Measurements from ENCODE around the gene DNAAF8. TPM values are rescaled to one million over a fixed set of nuclear protein-coding genes. Genes with fewer than 3 reads are reported as not detected.

Gene DNAAF8
- polyA plus RNA-seq, 1 experiment: 0.89 TPM

GRCh38 chr16:4772351-4772750, 38.0 kb downstream of the DNAAF8 start:
- H3K4me3 ChIP-seq (ENCODE audit: low read depth, low read length): no peak overlapping the region
- H3K27ac ChIP-seq (ENCODE audit: low read depth, low read length): no peak overlapping the region
- CTCF ChIA-PET: no interaction called here
- POLR2A ChIA-PET: interaction anchor here (0.6 to 0.7 kb wide), 2 partner anchors 24 to 70 kb away, joined by 3 read pairs; no protein-coding TSS in a partner anchor
- DNase-seq (ENCODE audit: low read depth, low spot score): no peak
- H3K27me3 ChIP-seq (ENCODE audit: control insufficient read depth, insufficient read depth, low read length): no peaks in the 10 kb centered on the region
- no peak for TF ChIP-seq CTCF (IDR thresholded peaks at IDR 0.05; ENCODE audit: low read depth, low read length)
- no peaks in the 10 kb centered on the region; the same call in 1 of the 2 replicates for H3K9me3 ChIP-seq (ENCODE audit: control insufficient read depth, insufficient read depth, low read length)

GRCh38 chr16:4775005-4775404, 40.7 kb downstream of the DNAAF8 start:
- H3K27me3 ChIP-seq (ENCODE audit: control insufficient read depth, insufficient read depth, low read length): no peaks in the 10 kb centered on the region
- H3K27ac ChIP-seq (ENCODE audit: low read depth, low read length): no peak overlapping the region
- no peaks in the 10 kb centered on the region for H3K9me3 ChIP-seq (ENCODE audit: control insufficient read depth, insufficient read depth, low read length)
- no peak overlapping the region for H3K4me3 ChIP-seq (ENCODE audit: low read depth, low read length)
- ChIA-PET POLR2A (interaction anchor here (0.6 kb wide), 1 partner anchor 31 kb away, joined by 4 read pairs; no protein-coding TSS in a partner anchor), CTCF (no interaction called here)
- no peak for DNase-seq (ENCODE audit: low read depth, low spot score)
- TF ChIP-seq CTCF (IDR thresholded peaks at IDR 0.05; ENCODE audit: low read depth, low read length): no peak

- no peaks in the 10 kb centered on the region for H3K9me3 ChIP-seq (ENCODE audit: control insufficient read depth, insufficient read depth, low read length)
- no peak overlapping the region for H3K4me3 ChIP-seq (ENCODE audit: low read depth, low read length)
- H3K27ac ChIP-seq (ENCODE audit: low read depth, low read length): no peak overlapping the region
- no peaks in the 10 kb centered on the region for H3K27me3 ChIP-seq (ENCODE audit: control insufficient read depth, insufficient read depth, low read length)
- no peak for TF ChIP-seq CTCF (IDR thresholded peaks at IDR 0.05; ENCODE audit: low read depth, low read length)
- ChIA-PET CTCF (no interaction called here), POLR2A (no interaction called here)
- no peak for DNase-seq (ENCODE audit: low read depth, low spot score)
These were observed 41.9 kb downstream of the DNAAF8 start for GRCh38 chr16:4776141-4776705.

GRCh38 chr16:4777339-4778049, 43.2 kb downstream of the DNAAF8 start:
- POLR2A ChIA-PET: interaction anchor here (0.5 kb wide), 1 partner anchor 31 kb away, joined by 7 read pairs; no protein-coding TSS in a partner anchor
- no peaks in the 10 kb centered on the region for H3K27me3 ChIP-seq (ENCODE audit: control insufficient read depth, insufficient read depth, low read length)

More at GRCh38 chr16:4777339-4778049, 43.2 kb downstream of the DNAAF8 start:
- DNase-seq (ENCODE audit: low read depth, low spot score): no peak
- TF ChIP-seq CTCF (IDR thresholded peaks at IDR 0.05; ENCODE audit: low read depth, low read length): no peak
- H3K27ac ChIP-seq (ENCODE audit: low read depth, low read length): no peak overlapping the region
- no peaks in the 10 kb centered on the region for H3K9me3 ChIP-seq (ENCODE audit: control insufficient read depth, insufficient read depth, low read length)
- H3K4me3 ChIP-seq (ENCODE audit: low read depth, low read length): no peak overlapping the region
- CTCF ChIA-PET: no interaction called here

Measured in AG04450 (cell line).